Measurements from ENCODE around the gene WDFY2.
A peak's percentile ranks its signal among the peaks of the same experiment; 100 is the strongest.

Gene WDFY2

GRCh38 chr13:51773515-51773914 lies 189.3 kb downstream of the WDFY2 start:
- DNase-seq: no peak

- DNase-seq: no peak
Observed at GRCh38 chr13:51776179-51776578, 191.9 kb downstream of the WDFY2 start.

- DNase-seq: no peak
Observed at GRCh38 chr13:51777921-51778320, 193.7 kb downstream of the WDFY2 start.

GRCh38 chr13:51778392-51778791 lies 194.1 kb downstream of the WDFY2 start:
- DNase-seq: peak; percentile 57

- no peak for DNase-seq
Observed at GRCh38 chr13:51780099-51780498, 195.8 kb downstream of the WDFY2 start.

GRCh38 chr13:51781246-51782022 lies 197.2 kb downstream of the WDFY2 start:
- DNase-seq: peak; percentile 56

GRCh38 chr13:51782026-51782710 lies 197.9 kb downstream of the WDFY2 start:
- DNase-seq: no peak

- DNase-seq: no peak
Observed at GRCh38 chr13:51783428-51784094, 199.3 kb downstream of the WDFY2 start.

GRCh38 chr13:51784097-51784496 lies 199.8 kb downstream of the WDFY2 start:
- no peak for DNase-seq

- DNase-seq: peak; percentile 97
Observed at GRCh38 chr13:51785712-51786424, 201.6 kb downstream of the WDFY2 start.

GRCh38 chr13:51786425-51787265 lies 202.4 kb downstream of the WDFY2 start:
- peak; percentile 37 for DNase-seq

GRCh38 chr13:51793570-51794271 lies 209.5 kb downstream of the WDFY2 start:
- DNase-seq: no peak

- DNase-seq: peak; percentile 84
Observed at GRCh38 chr13:51794964-51795363, 210.7 kb downstream of the WDFY2 start.

- DNase-seq: peak; percentile 53
Observed at GRCh38 chr13:51795419-51795818, 211.2 kb downstream of the WDFY2 start.

- DNase-seq: no peak
Observed at GRCh38 chr13:51796546-51796945, 212.3 kb downstream of the WDFY2 start.

- DNase-seq: peak; percentile 92
Observed at GRCh38 chr13:51797664-51798488, 213.6 kb downstream of the WDFY2 start.

- DNase-seq: no peak
Observed at GRCh38 chr13:51799261-51799660, 215.0 kb downstream of the WDFY2 start.

GRCh38 chr13:51800486-51800885 lies 216.2 kb downstream of the WDFY2 start:
- no peak for DNase-seq

GRCh38 chr13:51801631-51802099 lies 217.4 kb downstream of the WDFY2 start:
- peak; percentile 87 for DNase-seq

- DNase-seq: peak; percentile 71
Observed at GRCh38 chr13:51802631-51803418, 218.6 kb downstream of the WDFY2 start.

Measured in NCI-H69 (cell line).